ENCODE measurements around the gene C11orf54.

DNA sequence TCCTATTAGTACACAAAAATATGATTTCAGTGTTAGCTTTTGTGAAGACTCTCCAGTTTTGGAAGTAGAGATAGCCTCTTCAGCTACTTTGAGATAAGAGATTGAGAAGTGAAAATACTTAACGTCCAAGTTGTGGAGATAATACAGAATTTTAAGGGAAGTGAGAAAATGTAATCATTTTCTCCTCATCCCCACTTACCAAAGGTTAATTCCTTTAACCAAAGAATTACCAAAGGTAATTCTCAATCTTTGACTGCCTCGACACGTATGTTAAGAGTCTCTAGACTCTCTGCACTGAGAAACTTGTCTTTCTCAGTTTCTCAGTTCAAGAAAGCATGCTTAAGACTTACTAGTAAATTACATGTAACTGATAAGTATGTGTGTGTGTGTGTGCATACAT lies 15.3 kb downstream of the C11orf54 start:
- no peak for TF ChIP-seq EP300 (IDR thresholded peaks at IDR 0.05)
- TF ChIP-seq, protein P1, sequence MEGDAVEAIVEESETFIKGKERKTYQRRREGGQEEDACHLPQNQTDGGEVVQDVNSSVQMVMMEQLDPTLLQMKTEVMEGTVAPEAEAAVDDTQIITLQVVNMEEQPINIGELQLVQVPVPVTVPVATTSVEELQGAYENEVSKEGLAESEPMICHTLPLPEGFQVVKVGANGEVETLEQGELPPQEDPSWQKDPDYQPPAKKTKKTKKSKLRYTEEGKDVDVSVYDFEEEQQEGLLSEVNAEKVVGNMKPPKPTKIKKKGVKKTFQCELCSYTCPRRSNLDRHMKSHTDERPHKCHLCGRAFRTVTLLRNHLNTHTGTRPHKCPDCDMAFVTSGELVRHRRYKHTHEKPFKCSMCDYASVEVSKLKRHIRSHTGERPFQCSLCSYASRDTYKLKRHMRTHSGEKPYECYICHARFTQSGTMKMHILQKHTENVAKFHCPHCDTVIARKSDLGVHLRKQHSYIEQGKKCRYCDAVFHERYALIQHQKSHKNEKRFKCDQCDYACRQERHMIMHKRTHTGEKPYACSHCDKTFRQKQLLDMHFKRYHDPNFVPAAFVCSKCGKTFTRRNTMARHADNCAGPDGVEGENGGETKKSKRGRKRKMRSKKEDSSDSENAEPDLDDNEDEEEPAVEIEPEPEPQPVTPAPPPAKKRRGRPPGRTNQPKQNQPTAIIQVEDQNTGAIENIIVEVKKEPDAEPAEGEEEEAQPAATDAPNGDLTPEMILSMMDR (IDR thresholded peaks at IDR 0.05): no peak

Data from esophagus muscularis mucosa (tissue), 3 donors.